Glutamatergic neuron (in vitro differentiated cells): ENCODE results near the gene PPCS. TPM values are rescaled to one million over a fixed set of nuclear protein-coding genes. Genes with fewer than 3 reads are reported as not detected.

Source experiments
- DNase-seq: peaks from one replicate; pipeline ENCODE4 v3.0.0; 2022
- H3K27ac Mint-ChIP-seq: one replicate; pipeline ENCODE4 v1.8.0; 2020; ENCODE audit warnings: mild to moderate bottlenecking, mixed read lengths, inconsistent platforms; ENCODE audit not compliant: unreplicated experiment
- H3K27me3 Mint-ChIP-seq: one replicate; pipeline ENCODE4 v1.8.0; 2020; ENCODE audit warnings: mild to moderate bottlenecking, moderate library complexity, mixed read lengths, inconsistent platforms; ENCODE audit not compliant: unreplicated experiment
- H3K36me3 Mint-ChIP-seq: one replicate; pipeline ENCODE4 v1.8.0; 2020; ENCODE audit warnings: mild to moderate bottlenecking, mixed read lengths, inconsistent platforms; ENCODE audit not compliant: unreplicated experiment
- H3K4me1 Mint-ChIP-seq: one replicate; pipeline ENCODE4 v1.8.0; 2020; ENCODE audit warnings: mild to moderate bottlenecking, low read depth, mixed read lengths, inconsistent platforms; ENCODE audit not compliant: unreplicated experiment
- H3K4me3 Mint-ChIP-seq: one replicate; pipeline ENCODE4 v1.8.0; 2020; ENCODE audit warnings: mild to moderate bottlenecking, mixed read lengths, inconsistent platforms; ENCODE audit not compliant: unreplicated experiment
- H3K9me3 Mint-ChIP-seq: one replicate; pipeline ENCODE4 v1.8.0; 2020; ENCODE audit warnings: mild to moderate bottlenecking, moderate library complexity, mixed read lengths, inconsistent platforms; ENCODE audit not compliant: unreplicated experiment
- long read RNA-seq: library from polyadenylated mRNA; unstranded; transcript quantifications from one replicate; pipeline ENCODE4 v2.0.0, GENCODE V29; 2020; ENCODE audit not compliant: unreplicated experiment
- total RNA-seq: library from RNA; stranded (reverse); fragmentation: NEBNext Ultra II Directional; extraction: Animal tissue kit (Norgen Biotek cat#: 25700); gene quantifications from one replicate; pipeline ENCODE4 v1.2.1, GENCODE V29; 2021; ENCODE audit not compliant: unreplicated experiment
- TF ChIP-seq, protein P1 (sequence below): fragments of 200-600 bp; sonication (generic); IDR thresholded peaks from one replicate; pipeline ENCODE4 v1.5.0; 2021; ENCODE audit not compliant: partially characterized antibody, unreplicated experiment

PPCS gene
- total RNA-seq: 25.4 TPM
- long read RNA-seq, transcript PPCS-203 (3 exons, 1,431 nt): major isoform, 23 of 37 reads
- long read RNA-seq, partial matches to known transcripts: 0 of 37 reads
- long read RNA-seq, other reads (novel, unspliced or antisense): 8 of 37 reads

DNA sequence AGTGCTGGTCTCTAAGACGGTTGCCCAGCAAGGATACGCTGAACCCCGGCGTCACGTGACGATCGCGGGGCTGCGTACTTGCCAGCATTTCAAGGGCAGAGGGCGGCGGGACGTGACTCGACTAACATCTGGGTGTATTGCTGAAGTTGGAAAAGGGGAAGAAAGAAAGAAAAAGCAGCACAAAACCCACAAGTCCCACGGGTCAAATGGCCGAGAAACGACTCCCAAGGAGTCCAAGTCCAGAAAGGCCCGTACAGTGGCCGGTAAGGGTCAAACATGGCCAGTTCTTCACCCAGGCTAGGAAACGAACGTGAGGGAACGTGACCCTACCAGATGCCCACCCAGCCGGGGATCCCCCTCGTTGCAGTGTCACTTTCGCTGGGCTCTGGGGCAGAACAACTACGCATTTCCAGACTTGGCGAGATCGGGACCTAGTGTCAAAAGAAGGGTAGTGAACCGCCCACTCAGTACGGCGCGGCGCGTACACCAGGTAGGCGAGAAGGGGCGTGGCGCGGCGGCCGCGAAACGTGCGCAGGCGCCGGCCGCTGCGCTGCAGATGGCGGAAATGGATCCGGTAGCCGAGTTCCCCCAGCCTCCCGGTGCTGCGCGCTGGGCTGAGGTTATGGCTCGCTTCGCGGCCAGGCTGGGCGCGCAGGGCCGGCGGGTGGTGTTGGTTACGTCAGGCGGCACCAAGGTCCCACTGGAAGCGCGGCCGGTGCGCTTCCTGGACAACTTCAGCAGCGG is at the start of gene PPCS, which contains the start of gene ZMYND12:
Gene PPCS, plus strand, starts transcription at position 534 of the 744 bp plus-strand sequence. Its CDS starts 23 bp downstream, at position 557.
Gene ZMYND12, minus strand, starts transcription at position 13 of the 744 bp plus-strand sequence. CDS start 25 bp downstream, outside the sequence.
- peak within 1 kb of the TSS; percentile 85 for H3K27ac Mint-ChIP-seq

GRCh38 chr1:42414551-42415496 is 41.5 kb upstream of the PPCS start:
- H3K4me3 Mint-ChIP-seq: no peak overlapping the region
- H3K4me1 Mint-ChIP-seq: no peaks in the 10 kb centered on the region
- DNase-seq: no peak
- no peaks in the 10 kb centered on the region for H3K27me3 Mint-ChIP-seq
- no peaks in the 10 kb centered on the region for H3K36me3 Mint-ChIP-seq
- no peak overlapping the region for H3K27ac Mint-ChIP-seq
- H3K9me3 Mint-ChIP-seq: peaks cover 1% of the 10 kb centered on the region
- TF ChIP-seq, protein P1, sequence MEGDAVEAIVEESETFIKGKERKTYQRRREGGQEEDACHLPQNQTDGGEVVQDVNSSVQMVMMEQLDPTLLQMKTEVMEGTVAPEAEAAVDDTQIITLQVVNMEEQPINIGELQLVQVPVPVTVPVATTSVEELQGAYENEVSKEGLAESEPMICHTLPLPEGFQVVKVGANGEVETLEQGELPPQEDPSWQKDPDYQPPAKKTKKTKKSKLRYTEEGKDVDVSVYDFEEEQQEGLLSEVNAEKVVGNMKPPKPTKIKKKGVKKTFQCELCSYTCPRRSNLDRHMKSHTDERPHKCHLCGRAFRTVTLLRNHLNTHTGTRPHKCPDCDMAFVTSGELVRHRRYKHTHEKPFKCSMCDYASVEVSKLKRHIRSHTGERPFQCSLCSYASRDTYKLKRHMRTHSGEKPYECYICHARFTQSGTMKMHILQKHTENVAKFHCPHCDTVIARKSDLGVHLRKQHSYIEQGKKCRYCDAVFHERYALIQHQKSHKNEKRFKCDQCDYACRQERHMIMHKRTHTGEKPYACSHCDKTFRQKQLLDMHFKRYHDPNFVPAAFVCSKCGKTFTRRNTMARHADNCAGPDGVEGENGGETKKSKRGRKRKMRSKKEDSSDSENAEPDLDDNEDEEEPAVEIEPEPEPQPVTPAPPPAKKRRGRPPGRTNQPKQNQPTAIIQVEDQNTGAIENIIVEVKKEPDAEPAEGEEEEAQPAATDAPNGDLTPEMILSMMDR: no peak

More for the DNA sequence above, at the start of gene PPCS, which contains the start of gene ZMYND12:
- H3K4me3 Mint-ChIP-seq: peak within 1 kb of the TSS; percentile 99
- H3K36me3 Mint-ChIP-seq: no peaks in the 10 kb centered on the region
- peaks cover 4% of the 10 kb centered on the region for H3K9me3 Mint-ChIP-seq
- DNase-seq: peak; percentile 90
- TF ChIP-seq, protein P1: no peak
- peaks cover 4% of the 10 kb centered on the region for H3K4me1 Mint-ChIP-seq
- H3K27me3 Mint-ChIP-seq: no peaks in the 10 kb centered on the region

DNA sequence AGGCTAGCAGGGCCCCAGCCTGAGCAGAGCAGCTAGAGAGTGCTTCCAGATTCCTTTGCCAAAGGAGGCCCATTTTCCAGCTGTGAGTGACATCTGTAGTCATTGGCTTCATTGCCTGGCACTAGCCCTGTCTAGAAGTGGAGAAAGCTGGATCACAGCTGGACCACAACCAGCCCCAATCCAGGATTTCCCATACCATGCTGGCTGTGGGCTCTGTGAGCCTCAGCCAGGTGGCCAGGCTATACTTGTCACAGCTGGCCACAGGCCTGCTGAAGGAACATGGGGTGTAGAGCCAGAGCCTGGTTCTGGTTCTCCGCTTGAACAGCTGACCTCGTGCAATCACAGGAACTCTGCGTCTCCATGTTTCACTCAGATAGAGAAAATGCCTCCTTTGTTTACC is 39.2 kb upstream of the PPCS start:
- Mint-ChIP-seq H3K27me3 (no peaks in the 10 kb centered on the region), H3K36me3 (no peaks in the 10 kb centered on the region), H3K4me3 (no peak overlapping the region), H3K9me3 (peaks cover 1% of the 10 kb centered on the region), H3K4me1 (peaks cover 21% of the 10 kb centered on the region), H3K27ac (no peak overlapping the region)
- TF ChIP-seq, protein P1: no peak
- no peak for DNase-seq

DNA sequence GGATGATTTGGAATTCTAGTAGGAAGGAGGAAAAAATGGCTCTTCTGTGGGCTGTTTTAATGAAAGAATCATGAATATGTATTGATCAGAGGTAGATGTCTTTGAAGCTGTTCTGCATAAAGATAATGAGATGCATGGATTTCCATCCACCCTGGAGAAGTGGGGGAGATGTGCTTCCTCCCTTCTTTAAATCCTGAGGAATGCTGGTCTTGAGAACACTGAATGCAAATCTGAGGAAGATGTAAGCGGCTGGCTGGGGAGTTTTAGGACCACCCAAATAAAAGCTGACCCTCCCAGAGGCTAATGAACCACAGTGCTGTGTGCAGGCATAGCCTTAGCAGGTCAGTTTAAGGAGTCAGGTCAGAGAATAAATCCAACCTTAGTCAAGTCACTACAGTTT is 37.8 kb upstream of the PPCS start:
- Mint-ChIP-seq H3K4me3 (no peak overlapping the region), H3K4me1 (peaks cover 31% of the 10 kb centered on the region), H3K27ac (no peak overlapping the region), H3K9me3 (peaks cover 3% of the 10 kb centered on the region), H3K27me3 (no peaks in the 10 kb centered on the region), H3K36me3 (no peaks in the 10 kb centered on the region)
- TF ChIP-seq, protein P1: no peak
- DNase-seq: no peak
